ENCODE measurements around the gene CSMD2. TPM values are rescaled to one million over a fixed set of nuclear protein-coding genes. Genes with fewer than 3 reads are reported as not detected.

CSMD2 gene
- total and polyA plus RNA-seq, 2 donors (not counting 1 experiment from before 2014, with no cell fraction given), result 2.2 to 7.6 TPM

DNA sequence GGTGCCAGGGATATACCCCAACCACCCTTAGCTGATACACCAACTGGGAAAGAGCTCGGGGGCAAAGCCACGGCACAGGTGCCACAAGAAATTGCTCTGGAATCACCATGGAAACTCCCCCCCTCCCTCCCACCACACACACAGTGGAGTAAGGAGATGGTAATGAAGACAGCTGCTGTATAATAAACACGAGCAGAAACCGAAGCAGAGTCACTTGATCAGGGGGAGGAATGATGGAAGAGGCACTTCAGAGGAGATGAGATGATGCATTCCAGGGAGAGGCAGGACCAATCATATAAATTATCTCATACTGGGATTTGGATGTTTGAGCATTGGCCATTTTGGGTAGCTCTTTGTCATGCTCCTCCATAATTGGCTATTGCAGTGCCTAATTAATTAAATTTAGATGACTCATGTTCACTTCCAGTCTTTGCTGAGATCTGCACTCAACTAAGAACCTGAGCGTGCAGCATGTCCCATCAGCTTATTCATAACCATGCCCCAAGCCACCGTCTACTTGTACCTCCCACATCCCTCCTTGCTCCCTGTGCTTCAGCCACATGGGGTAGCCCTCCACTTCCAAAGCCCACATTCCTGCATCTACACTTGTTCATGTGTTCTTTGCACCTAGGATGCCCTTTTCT is 503.1 kb downstream of the CSMD2 start:
- no peaks in the 10 kb centered on the region for H3K9me3 ChIP-seq (ENCODE audit: control insufficient read depth, insufficient read depth, low read depth, low read length)
- TF ChIP-seq EZH2 (IDR thresholded peaks at IDR 0.05; ENCODE audit: low read length, missing control alignments) (no peak), CTCF (conservative IDR thresholded peaks at IDR 0.05 in 1 of 2, IDR thresholded peaks at IDR 0.05 in 1 of 2; ENCODE audit: low read depth in 1 of 2, low read length in 2 of 2) (no peak)
- no peak overlapping the region for H3K27ac ChIP-seq (ENCODE audit: insufficient read depth, low read length)
- no peak overlapping the region for H3K9ac ChIP-seq (ENCODE audit: insufficient read depth, low read length)
- no peaks in the 10 kb centered on the region for H3K36me3 ChIP-seq (ENCODE audit: control insufficient read depth, insufficient read depth, low read length)
- H3K27me3 ChIP-seq (ENCODE audit: control insufficient read depth, insufficient read depth, low read length), result no peaks in the 10 kb centered on the region
- no peak for DNase-seq (ENCODE audit: low read depth in 2 of 2)
- H3K4me1 ChIP-seq (ENCODE audit: control insufficient read depth, extremely low read depth, insufficient read depth, low read length), result peaks cover 2% of the 10 kb centered on the region
- H3K4me2 ChIP-seq (ENCODE audit: extremely low read depth, insufficient read depth, low read length), result no peak overlapping the region
- no peaks in the 10 kb centered on the region for H4K20me1 ChIP-seq (ENCODE audit: control insufficient read depth, extremely low read depth, insufficient read depth, low read length)
- no peak overlapping the region for H3K4me3 ChIP-seq (replicated peaks in 1 of 4; ENCODE audit: control extremely low read depth in 1 of 4, insufficient read depth in 1 of 4, low read depth in 3 of 4, low read length in 4 of 4)
- no peak overlapping the region for H2AFZ ChIP-seq (ENCODE audit: low read length)
- H3K79me2 ChIP-seq (ENCODE audit: control insufficient read depth, insufficient read depth, low read length), result no peaks in the 10 kb centered on the region

DNA sequence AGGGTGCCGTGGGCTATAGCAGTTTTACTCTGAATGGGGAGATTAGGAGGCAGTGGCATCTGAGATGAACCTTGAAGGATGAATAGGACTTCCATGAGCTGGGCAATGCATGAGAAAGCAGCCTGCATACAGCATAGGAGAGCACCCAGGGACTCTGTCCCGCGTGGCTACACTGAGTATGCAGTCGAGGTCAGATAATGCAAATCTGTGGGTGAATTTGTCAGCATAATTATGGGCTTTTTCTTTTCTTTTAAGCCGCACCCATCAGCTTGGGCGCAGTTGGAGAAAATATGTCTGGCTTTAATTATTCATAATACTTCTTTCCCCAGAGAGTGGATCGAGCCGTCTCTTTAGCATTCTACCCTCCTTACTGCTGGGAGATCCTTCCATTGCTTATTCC is 504.1 kb downstream of the CSMD2 start:
- H3K36me3 ChIP-seq (ENCODE audit: control insufficient read depth, insufficient read depth, low read length), result no peaks in the 10 kb centered on the region
- H3K4me3 ChIP-seq (replicated peaks in 1 of 4; ENCODE audit: control extremely low read depth in 1 of 4, insufficient read depth in 1 of 4, low read depth in 3 of 4, low read length in 4 of 4), result no peak overlapping the region
- DNase-seq (ENCODE audit: low read depth in 2 of 2), result no peak
- no peak for TF ChIP-seq EZH2 (IDR thresholded peaks at IDR 0.05; ENCODE audit: low read length, missing control alignments)
- no peaks in the 10 kb centered on the region for H3K27me3 ChIP-seq (ENCODE audit: control insufficient read depth, insufficient read depth, low read length)
- no peak overlapping the region for H3K4me2 ChIP-seq (ENCODE audit: extremely low read depth, insufficient read depth, low read length)
- H3K9ac ChIP-seq (ENCODE audit: insufficient read depth, low read length), result no peak overlapping the region
- H3K79me2 ChIP-seq (ENCODE audit: control insufficient read depth, insufficient read depth, low read length), result no peaks in the 10 kb centered on the region
- H3K4me1 ChIP-seq (ENCODE audit: control insufficient read depth, extremely low read depth, insufficient read depth, low read length), result no peaks in the 10 kb centered on the region
- H3K27ac ChIP-seq (ENCODE audit: insufficient read depth, low read length), result no peak overlapping the region
- no peak overlapping the region for H2AFZ ChIP-seq (ENCODE audit: low read length)
- H3K9me3 ChIP-seq (ENCODE audit: control insufficient read depth, insufficient read depth, low read depth, low read length), result no peaks in the 10 kb centered on the region
- no peaks in the 10 kb centered on the region for H4K20me1 ChIP-seq (ENCODE audit: control insufficient read depth, extremely low read depth, insufficient read depth, low read length)

DNA sequence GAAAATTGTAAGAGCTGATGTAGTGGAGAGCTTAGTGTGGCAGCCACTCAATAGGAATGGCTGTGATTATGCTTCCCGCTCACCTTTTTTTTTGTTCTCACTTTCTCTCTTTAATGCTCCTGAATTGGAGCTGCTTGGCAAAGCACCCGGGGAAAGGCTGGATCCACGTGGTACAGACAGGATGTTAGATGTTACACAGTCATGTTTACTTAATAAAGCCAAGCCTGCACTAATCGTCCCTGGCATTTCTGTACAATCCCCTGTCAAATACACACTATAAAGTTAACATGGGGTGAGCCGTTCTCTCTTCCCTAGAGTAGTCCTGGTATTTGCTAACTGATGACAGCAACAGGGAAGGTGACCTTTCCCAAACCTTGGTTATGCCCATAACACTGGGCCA is 504.8 kb downstream of the CSMD2 start:
- DNase-seq (ENCODE audit: low read depth in 2 of 2), result no peak
- no peaks in the 10 kb centered on the region for H3K4me1 ChIP-seq (ENCODE audit: control insufficient read depth, extremely low read depth, insufficient read depth, low read length)

More for the DNA sequence above, 504.8 kb downstream of the CSMD2 start:
- Histone ChIP-seq H4K20me1 (ENCODE audit: control insufficient read depth, extremely low read depth, insufficient read depth, low read length) (no peaks in the 10 kb centered on the region), H3K4me2 (ENCODE audit: extremely low read depth, insufficient read depth, low read length) (no peak overlapping the region), H3K4me3 (replicated peaks in 1 of 4; ENCODE audit: control extremely low read depth in 1 of 4, insufficient read depth in 1 of 4, low read depth in 3 of 4, low read length in 4 of 4) (no peak overlapping the region), H2AFZ (ENCODE audit: low read length) (no peak overlapping the region), H3K79me2 (ENCODE audit: control insufficient read depth, insufficient read depth, low read length) (no peaks in the 10 kb centered on the region), H3K27ac (ENCODE audit: insufficient read depth, low read length) (no peak overlapping the region), H3K27me3 (ENCODE audit: control insufficient read depth, insufficient read depth, low read length) (no peaks in the 10 kb centered on the region), H3K9me3 (ENCODE audit: control insufficient read depth, insufficient read depth, low read depth, low read length) (no peaks in the 10 kb centered on the region), H3K36me3 (ENCODE audit: control insufficient read depth, insufficient read depth, low read length) (no peaks in the 10 kb centered on the region), H3K9ac (ENCODE audit: insufficient read depth, low read length) (no peak overlapping the region)
- TF ChIP-seq EZH2 (IDR thresholded peaks at IDR 0.05; ENCODE audit: low read length, missing control alignments), result no peak
- TF ChIP-seq CTCF (conservative IDR thresholded peaks at IDR 0.05 in 1 of 2, IDR thresholded peaks at IDR 0.05 in 1 of 2; ENCODE audit: low read depth in 1 of 2, low read length in 2 of 2), result no peak
